Measurements from ENCODE around the gene DOCK1.

DNA sequence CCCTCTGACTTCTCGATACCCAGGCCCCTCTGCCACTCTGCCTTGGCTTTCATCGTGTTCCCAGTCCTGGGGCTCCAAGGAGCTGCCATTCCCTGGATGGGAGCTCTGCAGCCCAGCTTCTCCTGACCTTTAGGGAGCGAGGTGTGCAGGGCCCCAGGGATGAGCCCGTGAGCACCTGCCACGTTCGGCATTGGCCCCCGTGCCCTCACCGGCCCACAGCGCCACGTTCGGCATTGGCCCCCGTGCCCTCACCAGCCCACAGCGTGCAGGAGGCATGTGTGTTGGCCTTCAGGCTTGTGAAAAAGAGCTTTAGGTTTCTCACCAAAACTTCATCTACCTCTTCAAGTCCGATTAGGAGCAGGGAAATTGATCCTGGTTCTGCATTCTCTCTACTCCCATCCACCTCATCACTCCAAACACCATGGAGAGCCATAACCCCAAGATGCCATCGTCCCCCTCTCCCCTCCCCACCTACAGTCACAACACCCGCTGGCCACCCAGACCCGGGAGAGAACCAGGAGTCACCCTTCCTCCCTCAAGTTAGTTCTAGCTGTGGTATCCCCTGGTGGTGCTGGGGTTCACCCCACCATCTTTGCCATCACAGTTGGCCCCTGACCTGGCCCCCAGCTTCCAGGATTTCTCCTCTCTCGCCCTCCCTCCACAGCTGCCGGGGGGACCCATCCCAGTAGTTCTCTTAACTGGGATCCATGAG is 524.5 kb downstream of the DOCK1 start:
- TF ChIP-seq, protein P1, sequence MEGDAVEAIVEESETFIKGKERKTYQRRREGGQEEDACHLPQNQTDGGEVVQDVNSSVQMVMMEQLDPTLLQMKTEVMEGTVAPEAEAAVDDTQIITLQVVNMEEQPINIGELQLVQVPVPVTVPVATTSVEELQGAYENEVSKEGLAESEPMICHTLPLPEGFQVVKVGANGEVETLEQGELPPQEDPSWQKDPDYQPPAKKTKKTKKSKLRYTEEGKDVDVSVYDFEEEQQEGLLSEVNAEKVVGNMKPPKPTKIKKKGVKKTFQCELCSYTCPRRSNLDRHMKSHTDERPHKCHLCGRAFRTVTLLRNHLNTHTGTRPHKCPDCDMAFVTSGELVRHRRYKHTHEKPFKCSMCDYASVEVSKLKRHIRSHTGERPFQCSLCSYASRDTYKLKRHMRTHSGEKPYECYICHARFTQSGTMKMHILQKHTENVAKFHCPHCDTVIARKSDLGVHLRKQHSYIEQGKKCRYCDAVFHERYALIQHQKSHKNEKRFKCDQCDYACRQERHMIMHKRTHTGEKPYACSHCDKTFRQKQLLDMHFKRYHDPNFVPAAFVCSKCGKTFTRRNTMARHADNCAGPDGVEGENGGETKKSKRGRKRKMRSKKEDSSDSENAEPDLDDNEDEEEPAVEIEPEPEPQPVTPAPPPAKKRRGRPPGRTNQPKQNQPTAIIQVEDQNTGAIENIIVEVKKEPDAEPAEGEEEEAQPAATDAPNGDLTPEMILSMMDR (IDR thresholded peaks at IDR 0.05; ENCODE audit: poor library complexity, severe bottlenecking): no peak
- TF ChIP-seq EP300 (conservative IDR thresholded peaks at IDR 0.05; ENCODE audit: poor library complexity, severe bottlenecking): no peak

Data from neural cell (in vitro differentiated cells).